H7 (cell line): ENCODE data around the gene MORF4L1. TPM values are rescaled to one million over a fixed set of nuclear protein-coding genes. Genes with fewer than 3 reads are reported as not detected.

Experiments
- total RNA-seq: library from RNA; depleted of rRNA; stranded (reverse); fragments of >200 nt; shearing (Covaris generic); gene quantifications from 2 replicates; pipeline ENCODE4 v1.2.3, GENCODE V29; 2014; rRNA removed

Gene MORF4L1
- total RNA-seq, 1 experiment from 2014 or later, result 235 TPM

Other genes with a start within 250 kb of the MORF4L1 start
- gene CHRNB4, start 231.7 kb upstream of the MORF4L1 start, total RNA-seq, result 2.7 and 4.3 TPM in 2 replicates
- gene ADAMTS7, start 61.4 kb upstream of the MORF4L1 start, total RNA-seq, result 14.3 and 20.2 TPM in 2 replicates
- 16.9 and 17.1 TPM in 2 replicates for gene CTSH, start 72.2 kb downstream of the MORF4L1 start, total RNA-seq
- 0.11 and 0.14 TPM in 2 replicates for gene RASGRF1, start 217.9 kb downstream of the MORF4L1 start, total RNA-seq